ENCODE data around the gene ITGB4. TPM values are rescaled to one million over a fixed set of nuclear protein-coding genes. Genes with fewer than 3 reads are reported as not detected.

The ITGB4 gene
- total and polyA plus RNA-seq, 2 donors (not counting 3 experiments of a cell fraction or from before 2014, with no cell fraction given) = 4.2 to 6.7 TPM

DNA sequence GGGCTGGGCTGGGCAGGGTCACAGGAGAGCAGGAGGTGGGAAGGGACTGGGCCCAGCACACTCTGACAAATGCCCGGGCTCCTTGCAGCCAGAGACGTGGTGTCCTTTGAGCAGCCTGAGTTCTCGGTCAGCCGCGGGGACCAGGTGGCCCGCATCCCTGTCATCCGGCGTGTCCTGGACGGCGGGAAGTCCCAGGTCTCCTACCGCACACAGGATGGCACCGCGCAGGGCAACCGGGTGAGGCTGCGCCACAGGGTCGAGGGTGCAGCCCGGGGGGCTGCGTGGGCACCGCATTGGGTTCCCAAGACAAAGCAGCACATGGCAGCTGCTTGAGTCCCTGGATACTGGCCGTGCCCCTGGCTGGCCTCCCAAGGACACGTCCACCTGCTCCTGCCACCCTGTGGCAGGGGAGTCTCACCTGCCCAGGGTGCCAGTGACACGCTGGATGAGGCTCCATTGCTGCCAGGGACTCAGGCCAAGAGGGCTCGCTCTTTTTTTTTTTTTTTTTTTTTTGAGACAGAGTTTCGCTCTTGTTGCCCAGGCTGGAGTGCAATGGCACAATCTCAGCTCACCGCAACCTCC is 22.5 kb downstream of the ITGB4 start:
- H2AFZ ChIP-seq (ENCODE audit: low read depth, low read length) = no peak overlapping the region
- H3K27ac ChIP-seq (ENCODE audit: insufficient read depth, low read depth, low read length) = no peak overlapping the region
- no peak for FAIRE-seq
- dilution Hi-C loops (cut with MboI; ENCODE audit: extremely low pct_ligation_motif_present, low sequenced_read_pairs) (no loop called here), intact Hi-C loops (cut with micrococcal nuclease) (no loop called here)
- TF ChIP-seq JUN (IDR thresholded peaks at IDR 0.05; ENCODE audit: borderline replicate concordance, insufficient read depth, insufficient read length, low read depth) (no peak), GATA2 (IDR thresholded peaks at IDR 0.05; ENCODE audit: insufficient read depth, insufficient read length, low read depth, low read length) (no peak), POLR2AphosphoS5 (IDR thresholded peaks at IDR 0.05; ENCODE audit: insufficient read depth, low read depth, low read length) (no peak)
- TF ChIP-seq, protein P1, sequence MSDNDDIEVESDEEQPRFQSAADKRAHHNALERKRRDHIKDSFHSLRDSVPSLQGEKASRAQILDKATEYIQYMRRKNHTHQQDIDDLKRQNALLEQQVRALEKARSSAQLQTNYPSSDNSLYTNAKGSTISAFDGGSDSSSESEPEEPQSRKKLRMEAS (IDR thresholded peaks at IDR 0.05; ENCODE audit: insufficient read depth, insufficient read length) = no peak
- no peak overlapping the region for H3K4me3 ChIP-seq (replicated peaks in 1 of 3; ENCODE audit: insufficient read depth in 1 of 3, low read depth in 1 of 3, low read length in 3 of 3)
- no peaks in the 10 kb centered on the region for H3K9me1 ChIP-seq (replicated peaks; ENCODE audit: control insufficient read depth, extremely low read depth, insufficient read depth, low read length)
- no peak overlapping the region for H3K9ac ChIP-seq (replicated peaks; ENCODE audit: extremely low read depth, insufficient read depth, low read length)
- no peaks in the 10 kb centered on the region for H3K9me3 ChIP-seq (replicated peaks; ENCODE audit: control insufficient read depth, insufficient read depth, low read length)
- no peaks in the 10 kb centered on the region for H4K20me1 ChIP-seq (replicated peaks; ENCODE audit: control insufficient read depth, extremely low read depth, insufficient read depth, low read length)
- no peak overlapping the region for H3K4me2 ChIP-seq (ENCODE audit: insufficient read depth, low read length)
- no peaks in the 10 kb centered on the region for H3K4me1 ChIP-seq (ENCODE audit: control insufficient read depth, extremely low read depth, insufficient read depth, low read length)
- CTCF ChIA-PET = interaction anchor here (1.2 to 12.2 kb wide), 4 partner anchors 24 to 113 kb away, joined by 3 to 653 read pairs (median 315); partner anchors contain the start of gene SMIM5
- BruUV-seq (replicated peaks) = no TSS peak
- no peak for DNase-seq (ENCODE audit: low read depth, low spot score)
- no peaks in the 10 kb centered on the region for H3K27me3 ChIP-seq (ENCODE audit: control insufficient read depth in 2 of 2, insufficient read depth in 2 of 2, low read length in 2 of 2)
- POLR2A ChIA-PET = no interaction called here
- no peaks in the 10 kb centered on the region for H3K36me3 ChIP-seq (ENCODE audit: control insufficient read depth in 2 of 2, extremely low read depth in 1 of 2, insufficient read depth in 2 of 2, low read length in 2 of 2)
- no peaks in the 10 kb centered on the region for H3K79me2 ChIP-seq (ENCODE audit: control insufficient read depth, insufficient read depth, low read length)

DNA sequence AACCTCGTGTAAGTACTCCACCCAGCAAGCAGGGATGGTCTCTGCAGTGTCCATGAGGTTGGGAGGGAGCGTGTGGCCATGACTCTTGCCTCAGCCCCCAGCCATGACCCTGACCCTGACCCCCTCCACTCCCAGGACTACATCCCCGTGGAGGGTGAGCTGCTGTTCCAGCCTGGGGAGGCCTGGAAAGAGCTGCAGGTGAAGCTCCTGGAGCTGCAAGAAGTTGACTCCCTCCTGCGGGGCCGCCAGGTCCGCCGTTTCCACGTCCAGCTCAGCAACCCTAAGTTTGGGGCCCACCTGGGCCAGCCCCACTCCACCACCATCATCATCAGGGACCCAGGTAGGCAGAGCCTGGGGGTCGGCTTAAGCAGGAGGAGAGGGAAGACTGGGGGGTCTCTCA is 27.4 kb downstream of the ITGB4 start:
- no peak overlapping the region for H3K9ac ChIP-seq (replicated peaks; ENCODE audit: extremely low read depth, insufficient read depth, low read length)
- no peaks in the 10 kb centered on the region for H3K79me2 ChIP-seq (ENCODE audit: control insufficient read depth, insufficient read depth, low read length)
- DNase-seq (ENCODE audit: low read depth, low spot score) (no peak), FAIRE-seq (no peak)
- no peaks in the 10 kb centered on the region for H3K4me1 ChIP-seq (ENCODE audit: control insufficient read depth, extremely low read depth, insufficient read depth, low read length)
- ChIA-PET CTCF (interaction anchor here (0.6 to 12.2 kb wide), 20 partner anchors 9 to 266 kb away, joined by 3 to 653 read pairs (median 11); partner anchors contain the start of genes GALK1 and SMIM5), POLR2A (interaction anchor here (1.4 to 2.1 kb wide), 3 partner anchors 72 to 116 kb away, joined by 3 to 9 read pairs (median 7); partner anchors contain the start of gene SMIM5)
- no peaks in the 10 kb centered on the region for H3K9me3 ChIP-seq (replicated peaks; ENCODE audit: control insufficient read depth, insufficient read depth, low read length)
- H3K4me2 ChIP-seq (ENCODE audit: insufficient read depth, low read length) = no peak overlapping the region
- H3K27ac ChIP-seq (ENCODE audit: insufficient read depth, low read depth, low read length) = no peak overlapping the region
- H3K27me3 ChIP-seq (ENCODE audit: control insufficient read depth in 2 of 2, insufficient read depth in 2 of 2, low read length in 2 of 2) = no peaks in the 10 kb centered on the region
- no peaks in the 10 kb centered on the region for H3K9me1 ChIP-seq (replicated peaks; ENCODE audit: control insufficient read depth, extremely low read depth, insufficient read depth, low read length)
- BruUV-seq (replicated peaks) = no TSS peak
- no peaks in the 10 kb centered on the region for H3K36me3 ChIP-seq (ENCODE audit: control insufficient read depth in 2 of 2, extremely low read depth in 1 of 2, insufficient read depth in 2 of 2, low read length in 2 of 2)
- intact Hi-C loops (cut with micrococcal nuclease) = loop anchor here (1.0 to 5.0 kb wide), 2 partner anchors 73 to 236 kb away; no protein-coding TSS in a partner anchor
- H2AFZ ChIP-seq (ENCODE audit: low read depth, low read length) = no peak overlapping the region
- dilution Hi-C loops (cut with MboI; ENCODE audit: extremely low pct_ligation_motif_present, low sequenced_read_pairs) = no loop called here
- H4K20me1 ChIP-seq (replicated peaks; ENCODE audit: control insufficient read depth, extremely low read depth, insufficient read depth, low read length) = no peaks in the 10 kb centered on the region
- TF ChIP-seq POLR2AphosphoS5 (IDR thresholded peaks at IDR 0.05; ENCODE audit: insufficient read depth, low read depth, low read length) (no peak), MYC (IDR thresholded peaks at IDR 0.05; ENCODE audit: low read depth, low read length) (no peak), EZH2 (IDR thresholded peaks at IDR 0.05; ENCODE audit: borderline replicate concordance, low read depth, low read length, severe bottlenecking) (no peak), POLR2A (IDR thresholded peaks at IDR 0.05; ENCODE audit: low read depth, low read length) (no peak), JUN (IDR thresholded peaks at IDR 0.05; ENCODE audit: borderline replicate concordance, insufficient read depth, insufficient read length, low read depth) (no peak), FOS (IDR thresholded peaks at IDR 0.05; ENCODE audit: borderline replicate concordance, insufficient read depth, low read length) (no peak), GATA2 (IDR thresholded peaks at IDR 0.05; ENCODE audit: insufficient read depth, insufficient read length, low read depth, low read length) (no peak)
- TF ChIP-seq, protein P1 (IDR thresholded peaks at IDR 0.05; ENCODE audit: insufficient read depth, insufficient read length) = no peak
- TF ChIP-seq, protein P2, sequence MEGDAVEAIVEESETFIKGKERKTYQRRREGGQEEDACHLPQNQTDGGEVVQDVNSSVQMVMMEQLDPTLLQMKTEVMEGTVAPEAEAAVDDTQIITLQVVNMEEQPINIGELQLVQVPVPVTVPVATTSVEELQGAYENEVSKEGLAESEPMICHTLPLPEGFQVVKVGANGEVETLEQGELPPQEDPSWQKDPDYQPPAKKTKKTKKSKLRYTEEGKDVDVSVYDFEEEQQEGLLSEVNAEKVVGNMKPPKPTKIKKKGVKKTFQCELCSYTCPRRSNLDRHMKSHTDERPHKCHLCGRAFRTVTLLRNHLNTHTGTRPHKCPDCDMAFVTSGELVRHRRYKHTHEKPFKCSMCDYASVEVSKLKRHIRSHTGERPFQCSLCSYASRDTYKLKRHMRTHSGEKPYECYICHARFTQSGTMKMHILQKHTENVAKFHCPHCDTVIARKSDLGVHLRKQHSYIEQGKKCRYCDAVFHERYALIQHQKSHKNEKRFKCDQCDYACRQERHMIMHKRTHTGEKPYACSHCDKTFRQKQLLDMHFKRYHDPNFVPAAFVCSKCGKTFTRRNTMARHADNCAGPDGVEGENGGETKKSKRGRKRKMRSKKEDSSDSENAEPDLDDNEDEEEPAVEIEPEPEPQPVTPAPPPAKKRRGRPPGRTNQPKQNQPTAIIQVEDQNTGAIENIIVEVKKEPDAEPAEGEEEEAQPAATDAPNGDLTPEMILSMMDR (IDR thresholded peaks at IDR 0.05; ENCODE audit: extremely low read depth in 1 of 2, insufficient read depth in 1 of 2, low read depth in 1 of 2, low read length in 2 of 2) = no peak
- H3K4me3 ChIP-seq (replicated peaks in 1 of 3; ENCODE audit: insufficient read depth in 1 of 3, low read depth in 1 of 3, low read length in 3 of 3) = no peak overlapping the region
